ENCODE results near the gene LITAFD.

Gene LITAFD

DNA sequence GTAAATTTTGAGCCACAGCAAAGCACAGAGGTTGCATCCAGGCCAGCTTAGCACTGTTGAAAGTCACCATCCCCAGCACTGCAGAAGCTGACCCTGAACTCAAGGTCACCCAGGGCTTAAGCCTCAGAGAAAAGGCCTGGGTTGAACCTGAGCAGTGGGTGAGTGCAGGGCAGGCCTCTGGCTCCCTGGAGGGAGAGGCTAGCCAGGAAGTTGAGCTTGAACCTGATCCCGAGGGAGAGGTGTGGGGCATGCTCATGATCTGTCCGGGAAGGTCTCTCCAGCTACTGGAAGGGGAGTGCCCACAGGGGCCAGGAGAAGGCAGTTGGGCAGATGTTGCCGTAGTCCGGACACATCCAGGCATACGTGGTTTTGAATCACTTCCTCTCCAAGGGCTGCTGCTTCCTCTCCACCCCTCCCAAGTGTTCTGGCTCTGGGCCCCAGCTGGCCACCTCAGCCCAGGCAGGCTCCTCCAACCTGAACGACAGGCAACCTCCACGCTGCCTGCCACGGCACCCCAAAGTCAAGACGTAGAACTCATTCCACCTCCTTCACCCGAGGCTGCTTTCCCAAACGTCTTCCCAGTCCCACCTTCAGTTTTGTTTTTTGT lies 31.8 kb upstream of the LITAFD start:
- H3K36me3 Mint-ChIP-seq (ENCODE audit: low read depth): peaks cover 39% of the 10 kb centered on the region
- H3K27ac Mint-ChIP-seq: no peak overlapping the region
- TF ChIP-seq CTCF (IDR thresholded peaks at IDR 0.05; ENCODE audit: unreplicated experiment in 3 of 3): no peak
- no peaks in the 10 kb centered on the region for H3K4me1 Mint-ChIP-seq
- H3K27me3 Mint-ChIP-seq (ENCODE audit: low read depth): no peaks in the 10 kb centered on the region
- H3K9me3 Mint-ChIP-seq: no peaks in the 10 kb centered on the region
- H3K4me3 Mint-ChIP-seq: no peak overlapping the region

DNA sequence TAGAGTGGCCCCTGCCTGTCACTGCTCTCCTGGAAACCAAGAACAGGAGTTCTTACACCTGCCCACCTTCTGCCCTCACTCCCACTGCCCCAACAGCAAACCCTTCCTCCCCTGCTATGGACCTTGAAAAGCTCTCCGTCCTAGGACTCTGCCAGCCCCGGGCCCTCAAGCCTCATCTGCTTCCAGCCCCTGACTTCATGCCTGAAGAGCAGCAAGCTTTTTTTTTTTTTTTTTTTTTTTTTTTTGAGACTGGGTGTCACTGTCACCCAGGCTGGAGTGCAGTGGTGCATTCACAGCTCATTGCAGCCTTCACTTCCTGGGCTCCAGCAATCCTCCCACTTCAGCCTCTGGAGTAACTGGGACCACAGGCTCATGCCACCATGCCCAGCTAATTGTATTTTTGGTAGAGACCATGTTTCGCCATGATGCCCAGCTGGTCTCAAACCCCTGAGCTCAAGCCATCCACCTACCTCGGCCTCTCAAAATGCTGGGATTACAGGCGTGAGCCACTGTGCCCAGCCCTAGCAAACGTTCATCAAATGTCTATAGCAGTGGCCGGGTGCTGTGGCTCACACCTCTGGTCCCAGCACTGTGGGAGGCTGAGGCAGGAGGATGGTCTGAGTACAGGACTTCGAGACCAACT lies 30.3 kb upstream of the LITAFD start:
- Mint-ChIP-seq H3K27me3 (ENCODE audit: low read depth) (no peaks in the 10 kb centered on the region), H3K27ac (peak overlapping the region in 1 of 3 experiments; percentile 18), H3K36me3 (ENCODE audit: low read depth) (peaks cover 44% of the 10 kb centered on the region), H3K4me3 (no peak overlapping the region), H3K9me3 (no peaks in the 10 kb centered on the region), H3K4me1 (no peaks in the 10 kb centered on the region)
- TF ChIP-seq CTCF (IDR thresholded peaks at IDR 0.05; ENCODE audit: unreplicated experiment in 3 of 3): no peak

- peak overlapping the region in 1 of 3 experiments; percentile 41 for H3K27ac Mint-ChIP-seq
- peaks cover 47% of the 10 kb centered on the region for H3K36me3 Mint-ChIP-seq (ENCODE audit: low read depth)
- H3K27me3 Mint-ChIP-seq (ENCODE audit: low read depth): no peaks in the 10 kb centered on the region
- H3K9me3 Mint-ChIP-seq: no peaks in the 10 kb centered on the region
- no peaks in the 10 kb centered on the region for H3K4me1 Mint-ChIP-seq
- TF ChIP-seq CTCF (IDR thresholded peaks at IDR 0.05; ENCODE audit: unreplicated experiment in 3 of 3): no peak
- no peak overlapping the region for H3K4me3 Mint-ChIP-seq
Measured at GRCh38 chr16:8852534-8852933, 29.6 kb upstream of the LITAFD start.

DNA sequence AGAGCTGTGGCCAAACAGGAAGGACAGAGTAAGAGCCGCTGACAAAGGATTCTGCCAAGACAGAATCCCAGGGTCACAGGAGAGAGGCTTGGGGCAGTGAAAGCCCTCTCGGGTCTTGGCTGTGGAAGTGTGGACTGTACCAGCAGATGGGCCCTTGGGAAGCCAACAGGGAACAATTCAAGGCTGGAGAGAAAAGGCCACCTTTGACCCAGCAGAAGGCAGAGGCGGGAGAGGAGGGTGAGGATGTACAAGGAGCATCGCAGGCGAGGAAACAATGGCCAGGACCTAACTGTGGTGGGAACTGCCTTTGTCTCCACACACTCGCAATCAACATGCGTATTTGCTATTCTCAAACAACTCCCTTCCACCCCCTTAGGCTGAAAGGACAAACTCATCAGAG lies 29.0 kb upstream of the LITAFD start:
- no peak for TF ChIP-seq CTCF (IDR thresholded peaks at IDR 0.05; ENCODE audit: unreplicated experiment in 3 of 3)
- Mint-ChIP-seq H3K4me1 (no peaks in the 10 kb centered on the region), H3K27me3 (ENCODE audit: low read depth) (no peaks in the 10 kb centered on the region), H3K27ac (peak overlapping the region in 2 of 3 experiments; percentile 14 to 41), H3K36me3 (ENCODE audit: low read depth) (peaks cover 52% of the 10 kb centered on the region), H3K4me3 (no peak overlapping the region), H3K9me3 (no peaks in the 10 kb centered on the region)

DNA sequence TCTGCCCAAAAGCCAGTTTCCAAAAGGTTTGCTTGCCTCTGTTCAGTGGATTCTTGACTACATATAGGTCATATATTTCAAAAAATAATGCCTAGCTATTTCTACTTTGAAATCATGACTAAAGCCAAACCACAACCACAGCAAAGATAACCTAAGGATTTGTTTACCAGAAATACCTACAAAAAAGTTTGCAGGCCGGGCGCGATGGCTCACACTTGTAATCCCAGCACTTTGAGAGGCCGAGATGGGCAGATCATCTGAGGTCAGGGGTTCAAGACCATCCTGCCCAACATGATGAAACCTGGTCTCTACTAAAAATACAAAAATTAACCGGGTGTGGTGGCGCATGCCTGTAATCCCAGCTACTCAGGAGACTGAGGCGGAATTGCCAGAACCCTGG lies 28.5 kb upstream of the LITAFD start:
- Mint-ChIP-seq H3K9me3 (no peaks in the 10 kb centered on the region), H3K4me1 (no peaks in the 10 kb centered on the region), H3K27me3 (ENCODE audit: low read depth) (no peaks in the 10 kb centered on the region), H3K36me3 (ENCODE audit: low read depth) (peaks cover 55% of the 10 kb centered on the region), H3K27ac (no peak overlapping the region), H3K4me3 (no peak overlapping the region)
- TF ChIP-seq CTCF (IDR thresholded peaks at IDR 0.05; ENCODE audit: unreplicated experiment in 3 of 3): no peak

Data from nephron (organoid).